GM13977 (cell line): ENCODE data around the gene NTM.

Source experiments
- DNase-seq: peaks from one replicate; pipeline ENCODE4 v3.0.0; 2012; ENCODE audit warnings: low spot score
- CTCF ChIP-seq: IDR thresholded peaks from 2 replicates; pipeline ENCODE4 v1.5.1; 2012; ENCODE audit warnings: mild to moderate bottlenecking, control low read depth; ENCODE audit not compliant: insufficient read depth; ENCODE audit errors: extremely low read depth, missing control alignments
- in situ Hi-C: fragments of 300-500 bp; cut with MboI; formaldehyde crosslinking; loops from one replicate; pipeline ENCODE4 v1.12.0; 2022; ENCODE audit warnings: low sequenced_read_pairs, low pct_unique_long_range_greater_than_20kb, mixed read lengths, inconsistent platforms; ENCODE audit not compliant: unreplicated experiment

The NTM gene

DNA sequence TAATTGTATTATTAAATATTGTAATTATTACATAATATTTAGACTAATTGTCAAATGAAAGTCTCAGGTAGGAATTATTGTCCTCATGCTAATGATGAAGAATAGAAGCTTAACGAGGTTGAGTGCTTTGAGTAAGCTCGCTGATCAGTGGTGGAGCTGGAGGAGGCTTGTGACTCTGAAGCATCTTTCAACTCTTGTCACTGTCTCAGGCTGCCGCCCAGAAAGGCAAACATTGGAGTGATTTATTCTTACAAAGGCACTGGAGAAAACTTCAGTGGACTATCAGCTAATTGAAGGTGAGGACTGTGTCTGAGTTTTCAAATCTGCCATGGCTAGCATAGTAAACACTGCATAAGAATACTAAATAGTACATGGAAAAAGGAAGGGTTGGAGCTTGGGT lies 595.1 kb downstream of the NTM start:
- no peak for TF ChIP-seq CTCF
- no peak for DNase-seq
- in situ Hi-C loops, result no loop called here

DNA sequence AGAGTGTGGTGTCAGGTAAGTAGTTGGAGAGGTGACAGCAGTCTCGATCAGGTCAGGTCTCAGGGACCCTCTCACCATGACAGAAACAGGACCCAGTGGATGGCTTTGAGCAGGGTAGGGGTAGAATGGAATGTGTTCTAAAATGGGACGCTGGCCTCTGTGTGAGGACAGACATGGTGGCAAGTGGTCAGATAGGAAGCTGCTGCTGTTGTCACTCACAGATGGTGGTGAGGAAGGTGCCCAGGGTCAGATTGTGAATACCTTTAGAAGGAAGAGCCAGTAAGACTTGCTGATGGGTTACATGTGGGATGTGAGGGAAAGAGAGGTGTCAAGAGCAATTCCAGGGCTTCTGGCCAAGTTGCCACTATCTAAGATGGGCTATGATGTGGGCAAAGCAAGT lies 596.3 kb downstream of the NTM start:
- no peak for TF ChIP-seq CTCF
- no peak for DNase-seq
- in situ Hi-C loops, result no loop called here

DNA sequence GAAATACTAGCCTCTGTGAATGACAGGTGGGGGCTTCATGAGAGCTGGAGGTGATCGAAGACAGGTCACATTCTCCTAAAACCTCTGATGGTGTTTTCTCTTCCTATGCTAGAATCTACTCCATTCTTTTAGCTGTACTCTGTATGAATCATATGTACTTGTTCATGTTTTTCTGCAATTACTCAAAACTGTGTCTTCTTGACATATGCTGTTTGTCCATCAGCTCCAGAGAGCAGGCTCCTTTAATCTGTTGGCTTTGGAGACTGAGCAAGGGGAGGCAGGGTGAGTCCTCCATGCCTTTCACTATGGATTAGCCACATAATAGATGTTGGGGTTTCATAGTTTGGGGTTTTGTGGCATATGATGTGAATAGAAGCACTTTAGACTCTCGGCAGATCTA lies 598.8 kb downstream of the NTM start:
- in situ Hi-C loops, result no loop called here
- DNase-seq, result no peak
- TF ChIP-seq CTCF, result no peak

- no peak for TF ChIP-seq CTCF
- in situ Hi-C loops, result no loop called here
- DNase-seq, result no peak
These were observed 602.6 kb downstream of the NTM start for GRCh38 chr11:131973061-131973460.

- in situ Hi-C loops, result no loop called here
- DNase-seq, result no peak
- TF ChIP-seq CTCF, result no peak
These were observed 605.2 kb downstream of the NTM start for GRCh38 chr11:131975619-131976018.

GRCh38 chr11:131976021-131976420 lies 605.6 kb downstream of the NTM start:
- no peak for DNase-seq
- TF ChIP-seq CTCF, result no peak
- in situ Hi-C loops, result no loop called here

DNA sequence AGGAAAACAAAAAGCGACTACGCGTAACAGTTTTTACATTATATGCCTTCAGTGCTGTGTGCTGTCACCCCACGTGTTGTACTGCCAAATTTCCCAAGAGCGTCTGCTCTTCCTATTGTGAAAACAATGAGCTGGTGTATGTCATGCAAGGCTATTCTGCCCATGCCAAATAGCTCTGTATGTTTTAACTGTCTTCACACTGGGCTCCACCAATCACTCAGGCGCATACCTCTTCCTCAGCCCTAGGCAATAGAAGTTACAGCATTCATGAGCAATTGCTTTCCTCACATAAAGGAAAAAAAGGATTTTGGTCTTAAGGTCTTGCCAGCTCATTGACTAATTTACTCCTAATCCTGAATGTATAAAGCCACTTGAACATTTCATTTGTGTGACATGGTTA lies 606.8 kb downstream of the NTM start:
- DNase-seq, result no peak
- TF ChIP-seq CTCF, result no peak
- in situ Hi-C loops, result no loop called here
